NT2/D1 (cell line): ENCODE measurements around the gene LRCH3.
"Not testable (repeated sequence)": the region's sequence is repeated elsewhere in the genome, so short reads cannot be mapped to it uniquely, and the experiment has no call there.

Experiments
- SUZ12 ChIP-seq: IDR thresholded peaks from 2 replicates; pipeline ENCODE4 v1.6.1; 2011; ENCODE audit not compliant: insufficient read length, insufficient read depth; ENCODE audit errors: extremely low read depth
- YY1 ChIP-seq: IDR thresholded peaks from 2 replicates; pipeline ENCODE4 v1.6.1; 2011; ENCODE audit not compliant: insufficient read length, insufficient read depth
- ZNF274 ChIP-seq: IDR thresholded peaks from 2 replicates; pipeline ENCODE4 v1.6.1; 2011; ENCODE audit warnings: mild to moderate bottlenecking, low read depth, low read length

- TF ChIP-seq SUZ12, ZNF274, YY1: not testable (repeated sequence)
Measured at GRCh38 chr3:197908550-197908949, 117.5 kb downstream of the LRCH3 start.
